SIG-M5 (cell line): ENCODE results near the gene ILF2.
"Not testable (repeated sequence)": the region's sequence is repeated elsewhere in the genome, so short reads cannot be mapped to it uniquely, and the experiment has no call there.

Experiments used
- DNase-seq: peaks from one replicate; lab custom pipeline; 2025; lab: John Stamatoyannopoulos, UW

The ILF2 gene

GRCh38 chr1:153679337-153680119, 8.7 kb upstream of the ILF2 start:
- no peak for DNase-seq

- DNase-seq = no peak
Measured at GRCh38 chr1:153678519-153679336, 7.9 kb upstream of the ILF2 start, which contains the start of gene NPR1. Gene NPR1 (plus strand): TSS chr1:153678688. CDS start chr1:153679109, 421 bp downstream.

DNA sequence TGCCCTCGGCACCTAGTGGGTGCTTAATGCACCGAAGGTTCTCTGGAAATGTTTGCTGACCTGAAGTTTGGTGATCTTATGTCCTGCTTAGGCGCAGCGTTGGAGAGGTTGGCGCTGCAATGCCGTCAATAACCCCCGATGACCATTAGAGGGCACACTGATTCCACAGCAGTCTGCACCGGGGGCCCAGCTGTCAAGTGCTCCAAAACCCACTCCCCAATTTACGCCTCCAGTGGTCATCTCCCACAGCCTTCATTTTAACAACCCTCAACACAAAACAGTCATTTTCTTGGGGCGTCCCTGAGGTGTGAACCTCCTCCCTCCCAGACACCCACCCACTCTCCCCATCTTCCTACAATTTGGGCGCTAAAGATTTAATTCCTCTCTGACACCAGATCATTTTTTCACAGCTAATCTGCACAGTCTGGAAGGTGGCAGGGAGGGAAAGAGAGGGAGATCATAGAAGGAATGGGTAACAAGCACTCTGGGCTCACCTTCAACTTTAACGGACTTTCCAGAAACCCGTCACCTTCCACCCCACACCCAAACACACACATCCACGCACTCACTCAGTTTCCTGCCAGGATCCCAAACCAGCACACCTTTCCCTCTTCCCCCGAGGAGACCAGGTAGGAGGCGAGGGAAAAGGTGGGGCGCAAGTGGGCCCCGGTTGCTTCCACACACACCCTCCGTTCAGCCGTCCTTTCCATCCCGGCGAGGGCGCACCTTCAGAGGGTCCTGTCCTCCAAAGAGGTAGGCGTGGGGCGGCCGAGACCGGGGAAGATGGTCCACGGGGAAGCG, 7.1 kb upstream of the ILF2 start:
- no peak for DNase-seq

GRCh38 chr1:153673511-153673910, 2.7 kb upstream of the ILF2 start:
- DNase-seq = no peak

DNA sequence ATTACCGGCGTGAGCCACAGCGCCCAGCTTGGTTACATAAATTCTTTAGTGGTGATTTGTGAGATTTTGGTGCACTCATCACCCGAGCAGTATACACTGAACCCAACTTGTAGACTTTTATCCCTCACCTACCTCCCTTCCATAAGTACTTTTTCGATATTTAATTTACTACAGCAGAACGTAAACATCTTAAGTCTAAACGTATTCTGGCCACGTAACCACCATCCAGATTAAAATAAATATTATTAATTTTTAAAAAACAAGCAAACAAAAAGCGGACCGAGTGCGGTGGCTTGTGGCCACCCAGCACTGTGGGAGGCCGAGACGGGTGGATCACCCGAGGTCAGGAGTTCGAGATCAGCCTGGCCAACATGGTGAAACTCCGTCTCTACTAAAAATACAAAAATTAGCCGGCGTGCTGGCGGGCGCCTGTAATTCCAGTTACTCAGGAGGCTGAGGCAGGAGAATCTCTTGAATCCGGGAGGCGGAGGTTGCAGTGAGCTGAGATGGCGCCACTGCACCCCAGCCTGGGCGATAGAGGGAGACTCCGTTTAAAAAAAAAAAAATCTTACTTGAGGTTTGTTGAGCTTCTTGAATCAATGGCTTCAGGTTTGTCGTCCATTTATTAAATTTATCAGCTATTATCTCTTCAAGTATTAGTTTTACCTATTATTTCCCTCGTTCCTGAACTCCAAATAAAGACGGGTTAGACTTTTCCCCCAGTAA, 998 bp upstream of the ILF2 start:
- DNase-seq = not testable (repeated sequence)

- no peak for DNase-seq
Measured at GRCh38 chr1:153670257-153670858, 435 bp downstream of the ILF2 start.

GRCh38 chr1:153669606-153670005, 1.2 kb downstream of the ILF2 start:
- no peak for DNase-seq

DNA sequence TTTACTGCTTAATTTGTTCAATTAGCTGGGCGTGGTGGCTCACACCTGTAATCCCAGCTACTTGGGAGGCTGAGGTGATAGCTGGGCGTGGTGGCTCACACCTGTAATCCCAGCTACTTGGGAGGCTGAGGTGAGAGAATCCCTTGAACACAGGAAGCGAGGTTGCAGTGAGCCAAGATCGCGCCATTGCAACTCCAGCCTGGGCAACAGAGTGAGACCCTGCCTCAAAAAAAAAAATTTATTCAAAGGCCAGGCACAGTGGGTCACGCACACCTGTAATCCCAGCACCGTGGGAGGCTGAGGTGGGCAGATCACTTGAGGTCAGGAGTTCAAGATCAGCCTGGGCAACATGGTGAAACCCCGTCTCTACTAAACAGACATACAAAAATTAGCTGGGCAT, 2.1 kb downstream of the ILF2 start:
- DNase-seq = not testable (repeated sequence)

DNA sequence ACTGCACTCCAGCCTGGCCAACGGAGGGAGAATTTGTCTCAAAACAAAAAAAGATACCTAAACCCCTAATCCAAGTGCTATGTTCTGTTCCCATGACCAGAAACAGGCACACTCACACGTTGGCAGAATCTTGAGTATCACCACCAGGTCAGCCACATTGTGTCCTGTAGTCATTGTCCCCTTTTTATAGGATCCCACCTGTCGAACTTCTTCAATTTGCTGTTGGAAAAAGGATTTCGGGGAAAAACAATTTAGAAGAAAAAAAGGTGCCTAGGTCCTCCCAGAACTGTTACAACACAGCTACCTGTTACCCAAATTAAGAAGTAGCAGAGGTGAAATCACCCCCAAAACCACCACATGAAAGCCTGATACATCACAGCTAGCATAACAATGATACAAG, 3.4 kb downstream of the ILF2 start:
- DNase-seq = no peak

- no peak for DNase-seq
Measured at GRCh38 chr1:153663211-153663610, 7.6 kb downstream of the ILF2 start.

DNA sequence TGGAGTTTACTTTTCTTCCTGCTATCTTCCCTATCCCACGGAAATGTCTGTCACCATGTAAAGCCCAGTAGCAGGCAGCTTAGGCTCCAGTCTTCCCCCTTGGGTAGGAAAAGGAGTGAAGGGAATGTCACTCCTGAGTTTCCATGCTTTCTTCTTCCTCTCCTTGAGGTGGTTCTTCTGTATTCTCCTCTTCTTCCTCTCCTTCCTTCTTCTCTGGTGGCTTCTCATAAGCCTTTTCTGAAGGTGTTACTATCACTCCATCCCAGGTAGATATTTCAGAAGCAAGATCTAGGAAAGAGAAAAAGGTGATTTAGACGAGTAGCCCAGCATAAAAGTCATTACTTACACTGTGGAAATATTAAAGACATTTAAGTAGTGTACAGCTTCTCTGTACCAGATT, 8.5 kb downstream of the ILF2 start:
- no peak for DNase-seq

- DNase-seq = no peak
Measured at GRCh38 chr1:153661111-153661708, 9.6 kb downstream of the ILF2 start.

GRCh38 chr1:153659656-153660055, 11.1 kb downstream of the ILF2 start:
- no peak for DNase-seq

- DNase-seq = no peak
Measured at GRCh38 chr1:153659175-153659534, 11.6 kb downstream of the ILF2 start.

DNA sequence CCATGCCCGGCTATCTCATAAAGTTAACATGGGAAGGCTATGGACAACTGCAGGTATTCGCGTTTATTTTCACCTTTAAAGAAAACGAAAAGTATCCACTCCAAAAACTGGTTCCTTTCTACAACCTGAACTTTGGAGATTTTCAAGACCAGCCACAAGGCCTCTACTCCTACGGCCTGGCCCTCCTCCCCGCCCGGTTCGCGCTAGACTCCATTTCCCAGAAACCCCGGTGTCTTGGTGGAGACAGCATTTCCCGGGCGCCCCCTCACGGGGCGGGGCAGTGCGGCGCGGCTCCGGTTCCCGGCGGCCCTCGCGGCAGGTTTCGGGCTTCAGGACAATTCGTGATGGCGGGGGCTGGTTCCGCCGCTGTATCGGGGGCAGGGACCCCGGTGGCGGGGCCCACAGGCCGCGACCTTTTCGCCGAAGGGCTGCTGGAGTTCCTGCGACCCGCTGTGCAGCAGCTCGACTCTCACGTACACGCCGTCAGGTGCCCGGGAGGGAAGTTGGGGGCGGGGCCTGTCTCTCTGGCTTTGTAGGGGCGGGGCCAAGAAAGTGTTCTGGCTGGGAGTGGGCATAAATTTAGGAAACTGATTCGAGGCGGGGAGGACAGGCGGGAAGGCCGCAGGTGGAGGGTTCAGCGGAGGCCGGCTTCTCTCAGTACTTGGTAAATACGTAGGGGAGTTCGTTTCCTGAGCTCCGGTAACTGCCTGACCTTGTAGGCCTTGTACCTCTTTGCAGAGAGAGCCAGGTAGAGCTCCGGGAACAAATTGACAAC, 12.2 kb downstream of the ILF2 start, which contains the start of gene SNAPIN:
TSS of gene SNAPIN (plus strand) at position 304 of the 775 bp plus-strand sequence. CDS start at position 345, 41 bp downstream.
- peak; percentile 41 for DNase-seq

DNA sequence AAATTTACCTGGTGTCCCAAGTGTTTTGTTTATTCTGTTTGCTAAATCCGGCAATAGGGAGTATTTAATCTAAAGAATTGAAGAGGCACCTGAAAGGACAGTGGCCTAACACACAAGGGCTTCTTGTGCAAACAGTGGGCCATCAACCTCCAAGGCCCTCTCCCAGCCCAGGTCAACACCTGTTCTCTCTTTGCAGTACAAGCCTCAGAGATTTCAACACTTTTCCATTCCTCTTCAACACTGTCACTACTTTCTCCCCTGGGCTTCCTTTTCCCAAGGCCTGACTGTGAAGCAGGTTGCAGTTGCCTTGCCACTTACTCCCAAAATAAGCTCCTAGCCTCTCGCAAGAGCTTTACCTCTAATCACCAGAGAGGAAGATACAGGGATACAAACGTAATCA, 15.5 kb downstream of the ILF2 start:
- no peak for DNase-seq

GRCh38 chr1:153652805-153653500, 17.8 kb downstream of the ILF2 start:
- no peak for DNase-seq

DNA sequence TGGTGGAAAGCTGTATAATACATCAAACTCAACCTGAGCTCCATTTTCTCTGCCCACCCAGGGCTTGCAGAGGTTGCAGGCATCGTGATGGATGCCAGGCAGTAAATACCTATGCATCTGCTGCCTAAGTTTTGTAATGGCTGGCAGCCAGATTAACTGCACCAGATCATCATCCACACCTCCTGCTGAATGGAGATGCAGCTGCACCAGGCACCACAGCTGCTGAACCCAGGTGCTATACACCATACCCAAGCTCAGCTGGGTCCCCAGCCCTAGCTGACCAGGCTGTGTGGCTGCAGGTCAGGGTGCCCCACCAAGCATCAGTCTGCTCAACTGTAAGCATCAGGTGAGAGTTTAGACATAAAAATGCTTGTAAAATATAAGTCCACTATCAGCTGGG, 19.0 kb downstream of the ILF2 start:
- DNase-seq = no peak

GRCh38 chr1:153649863-153650235, 20.9 kb downstream of the ILF2 start:
- no peak for DNase-seq
